ENCODE results near the gene DTNBP1.

DTNBP1 gene

DNA sequence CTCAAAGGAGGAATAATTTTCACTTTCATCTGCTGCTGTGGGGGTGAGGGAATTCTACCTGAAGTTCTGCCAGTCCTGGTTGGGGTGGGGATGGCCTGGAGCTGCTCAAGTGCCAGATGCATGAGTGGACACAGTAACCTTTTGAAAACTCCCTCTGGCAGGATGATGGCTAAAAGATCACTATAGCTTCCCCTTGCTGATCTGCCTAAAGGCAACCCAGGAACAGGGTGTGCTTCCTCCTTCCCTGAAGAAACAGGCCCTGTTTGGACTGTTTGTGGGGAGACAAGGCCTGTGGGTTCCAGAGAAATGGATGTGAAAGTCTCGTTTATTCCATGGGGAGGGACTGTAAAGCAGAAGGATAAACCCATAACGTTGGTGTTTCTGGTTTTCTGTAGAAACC is 176.9 kb downstream of the DTNBP1 start:
- TF ChIP-seq, protein P1, sequence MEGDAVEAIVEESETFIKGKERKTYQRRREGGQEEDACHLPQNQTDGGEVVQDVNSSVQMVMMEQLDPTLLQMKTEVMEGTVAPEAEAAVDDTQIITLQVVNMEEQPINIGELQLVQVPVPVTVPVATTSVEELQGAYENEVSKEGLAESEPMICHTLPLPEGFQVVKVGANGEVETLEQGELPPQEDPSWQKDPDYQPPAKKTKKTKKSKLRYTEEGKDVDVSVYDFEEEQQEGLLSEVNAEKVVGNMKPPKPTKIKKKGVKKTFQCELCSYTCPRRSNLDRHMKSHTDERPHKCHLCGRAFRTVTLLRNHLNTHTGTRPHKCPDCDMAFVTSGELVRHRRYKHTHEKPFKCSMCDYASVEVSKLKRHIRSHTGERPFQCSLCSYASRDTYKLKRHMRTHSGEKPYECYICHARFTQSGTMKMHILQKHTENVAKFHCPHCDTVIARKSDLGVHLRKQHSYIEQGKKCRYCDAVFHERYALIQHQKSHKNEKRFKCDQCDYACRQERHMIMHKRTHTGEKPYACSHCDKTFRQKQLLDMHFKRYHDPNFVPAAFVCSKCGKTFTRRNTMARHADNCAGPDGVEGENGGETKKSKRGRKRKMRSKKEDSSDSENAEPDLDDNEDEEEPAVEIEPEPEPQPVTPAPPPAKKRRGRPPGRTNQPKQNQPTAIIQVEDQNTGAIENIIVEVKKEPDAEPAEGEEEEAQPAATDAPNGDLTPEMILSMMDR (IDR thresholded peaks at IDR 0.05; ENCODE audit: low read depth, low read length, missing control alignments) = no peak
- in situ Hi-C loops (cut with HindIII; ENCODE audit: low pct_ligation_motif_present, low sequenced_read_pairs) = no loop called here
- Histone ChIP-seq H3K4me3 (ENCODE audit: low read depth, low read length) (no peak overlapping the region), H3K27ac (no peak overlapping the region), H3K36me3 (replicated peaks) (peaks cover 12% of the 10 kb centered on the region), H3K27me3 (replicated peaks) (no peaks in the 10 kb centered on the region)
- DNase-seq = no peak

GRCh38 chr6:15484821-15485220 is 178.0 kb downstream of the DTNBP1 start:
- no peak for DNase-seq
- Histone ChIP-seq H3K27ac (no peak overlapping the region), H3K36me3 (replicated peaks) (peaks cover 12% of the 10 kb centered on the region), H3K4me3 (ENCODE audit: low read depth, low read length) (no peak overlapping the region), H3K27me3 (replicated peaks) (no peaks in the 10 kb centered on the region)
- TF ChIP-seq, protein P1 (IDR thresholded peaks at IDR 0.05; ENCODE audit: low read depth, low read length, missing control alignments) = no peak
- in situ Hi-C loops (cut with HindIII; ENCODE audit: low pct_ligation_motif_present, low sequenced_read_pairs) = no loop called here

GRCh38 chr6:15484140-15484539 is 178.7 kb downstream of the DTNBP1 start:
- H3K27ac ChIP-seq = no peak overlapping the region

GRCh38 chr6:15483060-15483459 is 179.8 kb downstream of the DTNBP1 start:
- in situ Hi-C loops (cut with HindIII; ENCODE audit: low pct_ligation_motif_present, low sequenced_read_pairs) = no loop called here
- TF ChIP-seq, protein P1 (IDR thresholded peaks at IDR 0.05; ENCODE audit: low read depth, low read length, missing control alignments) = no peak

More at GRCh38 chr6:15484140-15484539, 178.7 kb downstream of the DTNBP1 start:
- DNase-seq = no peak
- H3K27me3 ChIP-seq (replicated peaks) = no peaks in the 10 kb centered on the region
- H3K36me3 ChIP-seq (replicated peaks) = peaks cover 12% of the 10 kb centered on the region
- H3K4me3 ChIP-seq (ENCODE audit: low read depth, low read length) = no peak overlapping the region
- in situ Hi-C loops (cut with HindIII; ENCODE audit: low pct_ligation_motif_present, low sequenced_read_pairs) = no loop called here
- TF ChIP-seq, protein P1 (IDR thresholded peaks at IDR 0.05; ENCODE audit: low read depth, low read length, missing control alignments) = no peak

GRCh38 chr6:15481390-15482291 is 181.2 kb downstream of the DTNBP1 start:
- in situ Hi-C loops (cut with HindIII; ENCODE audit: low pct_ligation_motif_present, low sequenced_read_pairs) = no loop called here
- Histone ChIP-seq H3K36me3 (replicated peaks) (no peaks in the 10 kb centered on the region), H3K4me3 (ENCODE audit: low read depth, low read length) (no peak overlapping the region), H3K27ac (no peak overlapping the region), H3K27me3 (replicated peaks) (no peaks in the 10 kb centered on the region)
- TF ChIP-seq, protein P1 (IDR thresholded peaks at IDR 0.05; ENCODE audit: low read depth, low read length, missing control alignments) = no peak
- DNase-seq = no peak

More at GRCh38 chr6:15483060-15483459, 179.8 kb downstream of the DTNBP1 start:
- Histone ChIP-seq H3K27me3 (replicated peaks) (no peaks in the 10 kb centered on the region), H3K4me3 (ENCODE audit: low read depth, low read length) (no peak overlapping the region), H3K36me3 (replicated peaks) (peaks cover 7% of the 10 kb centered on the region), H3K27ac (no peak overlapping the region)
- no peak for DNase-seq
